K562 (cell line): ENCODE measurements around the gene ZNF83. TPM values are rescaled to one million over a fixed set of nuclear protein-coding genes. Genes with fewer than 3 reads are reported as not detected.

ENCODE experiments used
- BRD4 ChIP-seq: fragments of 200-600 bp; sonication (generic); IDR thresholded peaks from 2 replicates; pipeline ENCODE4 v1.6.1; 2017; ENCODE audit warnings: inconsistent platforms
- CC2D1A ChIP-seq: fragments of 450-650 bp; IDR thresholded peaks from 2 replicates; pipeline ENCODE4 v1.6.1; 2017; ENCODE audit warnings: mild to moderate bottlenecking
- CUX1 ChIP-seq: fragments of 200-800 bp; sonication (Bioruptor generic); IDR thresholded peaks from 2 replicates; pipeline ENCODE4 v1.6.1; 2016; ENCODE audit warnings: missing genetic modification characterization, missing compliant biosample characterization
- ERF ChIP-seq: fragments of 450-650 bp; formaldehyde crosslinking; IDR thresholded peaks from 2 replicates; pipeline ENCODE4 v1.4.0; 2020; ENCODE audit warnings: mild to moderate bottlenecking, mixed read lengths
- GABPA ChIP-seq: fragments of 200-800 bp; sonication (Bioruptor generic); conservative IDR thresholded peaks from 2 replicates; pipeline ENCODE4 v1.6.1; 2016; ENCODE audit warnings: low read depth, missing genetic modification characterization, missing compliant biosample characterization
- HMGN3 ChIP-seq: IDR thresholded peaks from 2 replicates; pipeline ENCODE4 v1.6.1; 2011; ENCODE audit warnings: borderline replicate concordance, low read depth, mild to moderate bottlenecking, mixed read lengths, low read length; ENCODE audit not compliant: insufficient read length; ENCODE audit errors: extremely low read depth
- HOXB6 ChIP-seq: fragments of 250-450 bp; sonication (Bioruptor Pico); IDR thresholded peaks from 2 replicates; pipeline ENCODE4 v1.5.1; 2022; ENCODE audit warnings: mild to moderate bottlenecking, borderline replicate concordance
- NCOA1 ChIP-seq: fragments of 450-650 bp; IDR thresholded peaks from 2 replicates; pipeline ENCODE4 v1.6.1; 2016; ENCODE audit warnings: low read depth
- POLR2AphosphoS5 ChIP-seq: IDR thresholded peaks from 2 replicates; pipeline ENCODE4 v1.6.1; 2011; ENCODE audit warnings: mild to moderate bottlenecking, low read depth, low read length, moderate library complexity; ENCODE audit not compliant: control insufficient read depth, insufficient read depth
- RBBP5 ChIP-seq: fragments of 200-600 bp; sonication (generic); IDR thresholded peaks from 2 replicates; pipeline ENCODE4 v1.6.1; 2012; ENCODE audit warnings: borderline replicate concordance, mild to moderate bottlenecking, low read length, control low read depth, inconsistent platforms; ENCODE audit not compliant: insufficient read depth, poor library complexity, severe bottlenecking
- SAFB2 ChIP-seq: fragments of 200-400 bp; formaldehyde crosslinking; IDR thresholded peaks from 2 replicates; pipeline ENCODE4 v1.6.1; 2018; ENCODE audit warnings: borderline replicate concordance, low read length, low read depth, moderate library complexity; ENCODE audit not compliant: severe bottlenecking
- SFPQ ChIP-seq: fragments of 200-400 bp; formaldehyde crosslinking; IDR thresholded peaks from 2 replicates; pipeline ENCODE4 v1.6.1; 2017; ENCODE audit warnings: mild to moderate bottlenecking, low read depth, low read length, moderate library complexity
- SMAD4 ChIP-seq: fragments of 250-450 bp; sonication (Bioruptor Pico); conservative IDR thresholded peaks from 2 replicates; pipeline ENCODE4 v1.8.0; 2021; ENCODE audit warnings: inconsistent platforms, mild to moderate bottlenecking, moderate library complexity
- TCF7 ChIP-seq: sonication (generic); IDR thresholded peaks from 2 replicates; pipeline ENCODE4 v1.6.1; 2016; ENCODE audit warnings: antibody characterized with exemption, borderline replicate concordance
- ZFP91 ChIP-seq: sonication (generic); formaldehyde crosslinking; IDR thresholded peaks from 2 replicates; pipeline ENCODE4 v1.8.0; 2022; ENCODE audit warnings: mild to moderate bottlenecking, missing genetic modification reagents
- ZFPM2 ChIP-seq: fragments of 250-450 bp; sonication (Bioruptor Pico); IDR thresholded peaks from 2 replicates; pipeline ENCODE4 v1.5.1; 2022; ENCODE audit warnings: mild to moderate bottlenecking
- ZNF224 ChIP-seq: sonication (generic); formaldehyde crosslinking; IDR thresholded peaks from 2 replicates; pipeline ENCODE4 v1.8.0; 2022; ENCODE audit warnings: mild to moderate bottlenecking, missing genetic modification reagents
- ZNF586 ChIP-seq: fragments of 450-650 bp; formaldehyde crosslinking; conservative IDR thresholded peaks from 2 replicates; pipeline ENCODE4 v1.4.0; 2020; ENCODE audit warnings: mild to moderate bottlenecking, moderate library complexity
- polyA plus RNA-seq, 8 experiments: library from polyadenylated mRNA; depleted of rRNA in 4 of 8; stranded (reverse) in 5 of 8; unstranded in 3 of 8; fragments of >200 nt; fragmentation: Nextera tagmentation in 2 of 8; fragmentation: Illumina TruSeq in 1 of 8; extraction: Ambion mirVana in 2 of 8; extraction: Trizol in 1 of 8; gene quantifications; 2 replicates each; pipeline versions ENCODE4 v1.2.1 to v1.2.3, GENCODE V29; 2011 to 2014; ENCODE audit warnings: inconsistent platforms in 1 of 8, missing spikeins in 1 of 8
- total RNA-seq, 7 experiments: library from RNA; depleted of rRNA in 6 of 7; stranded (reverse); fragments of >200 nt in 6 of 7; fragmentation: Illumina TruSeq in 2 of 7; extraction: Trizol in 2 of 7; gene quantifications; 2 replicates each; pipeline versions ENCODE4 v1.2.1 to v1.2.3, GENCODE V29; 2011 to 2021; ENCODE audit warnings: low replicate concordance in 1 of 7

Gene ZNF83
- total and polyA plus RNA-seq, 9 of the 15 experiments (the other 6 are each of a cell fraction or from before 2014, with no cell fraction given): 18.6 to 74.3 (median 51.9) TPM

- no peak for TF ChIP-seq SFPQ
- no peak for TF ChIP-seq NCOA1
- no peak for TF ChIP-seq SMAD4 (CRISPR knock-in tag)
- no peak for TF ChIP-seq TCF7
- TF ChIP-seq BRD4: 0 out of 2 replicates have a peak, but pooled peaks have one; percentile 65
- no peak for TF ChIP-seq ZNF586 (CRISPR knock-in tag)
- TF ChIP-seq ZFP91: no peak
- TF ChIP-seq ZNF224 (CRISPR knock-in tag): no peak
- no peak for TF ChIP-seq HMGN3
- TF ChIP-seq HOXB6: no peak
- peak; percentile 65 for TF ChIP-seq RBBP5
- TF ChIP-seq CUX1 (CRISPR knock-in tag): no peak
- TF ChIP-seq ZFPM2: no peak
- no peak for TF ChIP-seq SAFB2
- 0 out of 2 replicates have a peak, but pooled peaks have one; percentile 35 for TF ChIP-seq ERF (CRISPR knock-in tag)
- TF ChIP-seq POLR2AphosphoS5: peak; percentile 89
- TF ChIP-seq GABPA: peak; percentile 77
- TF ChIP-seq CC2D1A: no peak
These were observed at the start of gene ZNF83 (continued) for GRCh38 chr19:52637718-52638585.
